Panc1 (cell line): Measurements from ENCODE around the gene PAX7. TPM values are rescaled to one million over a fixed set of nuclear protein-coding genes. Genes with fewer than 3 reads are reported as not detected.

Experiments
- ATAC-seq: fragments of 200-7000 bp; cut with Tn5 transposase; 2 replicates; pipeline ENCODE4 v1.9.1; 2020; ENCODE audit warnings: mild to moderate bottlenecking, moderate library complexity
- BruUV-seq: library from RNA; stranded (reverse); fragments of 400-500 nt; replicated peaks from 2 replicates; lab custom pipeline; 2021; lab: Mats Ljungman, UMichigan
- CTCF ChIA-PET: fragments of 300-600 bp; sonication (Branson Sonifier 250); formaldehyde crosslinking; loops from one replicate; lab custom pipeline; 2022; ENCODE audit warnings: antibody characterized with exemption; lab: Charles Lee
- POLR2A ChIA-PET: fragments of 300-600 bp; sonication (Branson Sonifier 250); formaldehyde crosslinking; loops from one replicate; lab custom pipeline; 2022; ENCODE audit warnings: antibody characterized with exemption; lab: Charles Lee
- DNase-seq: peaks from one replicate; pipeline ENCODE4 v3.0.0-alpha.2; 2010; ENCODE audit warnings: low read depth, low spot score
- H3K27ac ChIP-seq: 2 replicates; pipeline ENCODE4 v1.5.1; 2011; ENCODE audit warnings: mild to moderate bottlenecking, low read length, inconsistent platforms
- H3K27me3 ChIP-seq: fragments of 200-500 bp; sonication (Bioruptor generic); 2 replicates; pipeline ENCODE4 v1.6.0; 2014; ENCODE audit warnings: low read length, inconsistent platforms; ENCODE audit not compliant: control insufficient read depth, insufficient read depth
- H3K36me3 ChIP-seq: fragments of 200-500 bp; sonication (Bioruptor generic); 2 replicates; pipeline ENCODE4 v1.5.1; 2014; ENCODE audit warnings: inconsistent platforms, mild to moderate bottlenecking, low read length, moderate library complexity; ENCODE audit not compliant: control insufficient read depth, insufficient read depth
- H3K4me1 ChIP-seq: 2 replicates; pipeline ENCODE4 v1.5.1; 2011; ENCODE audit warnings: inconsistent platforms, mild to moderate bottlenecking, low read length, moderate library complexity; ENCODE audit not compliant: control insufficient read depth, insufficient read depth
- H3K4me3 ChIP-seq, 2 experiments: 2 replicates each; pipeline ENCODE4 v1.5.1; 2011 to 2012; ENCODE audit warnings: low read depth in 2 of 2, low read length in 2 of 2, mild to moderate bottlenecking in 2 of 2, inconsistent platforms in 1 of 2, moderate library complexity in 1 of 2
- H3K9me3 ChIP-seq: fragments of 200-500 bp; sonication (Bioruptor generic); 2 replicates; pipeline ENCODE4 v1.5.1; 2014; ENCODE audit warnings: low read depth, mild to moderate bottlenecking, inconsistent platforms, low read length, moderate library complexity; ENCODE audit not compliant: control insufficient read depth, insufficient read depth
- POLR2AphosphoS5 ChIP-seq: IDR thresholded peaks from 2 replicates; pipeline ENCODE4 v1.6.1; 2012; ENCODE audit warnings: mild to moderate bottlenecking, low read depth, low read length, moderate library complexity
- REST ChIP-seq, 2 experiments: IDR thresholded peaks; 2 replicates each; pipeline ENCODE4 v1.6.1; 2011 to 2012; ENCODE audit warnings: low read depth in 2 of 2, control low read depth in 1 of 2, low read length in 1 of 2, mild to moderate bottlenecking in 1 of 2, moderate library complexity in 1 of 2; ENCODE audit not compliant: insufficient read depth in 1 of 2
- SIN3A ChIP-seq: IDR thresholded peaks from 2 replicates; pipeline ENCODE4 v1.6.1; 2012; ENCODE audit warnings: low read depth, mild to moderate bottlenecking, low read length, moderate library complexity, borderline replicate concordance; ENCODE audit not compliant: insufficient read depth
- TCF7L2 ChIP-seq: IDR thresholded peaks from 2 replicates; pipeline ENCODE4 v1.6.1; 2011; ENCODE audit warnings: mild to moderate bottlenecking, low read depth, low read length, inconsistent platforms
- in situ Hi-C: cut with HindIII; loops from 2 replicates; pipeline ENCODE4 v1.10.0; 2016; ENCODE audit warnings: low sequenced_read_pairs, low pct_unique_long_range_greater_than_20kb
- intact Hi-C: fragments of 100-400 bp; cut with micrococcal nuclease; formaldehyde crosslinking; loops from one replicate; pipeline ENCODE4 v1.10.0; 2022; ENCODE audit not compliant: unreplicated experiment
- total RNA-seq: library from RNA; stranded (reverse); gene quantifications from one replicate; pipeline ENCODE4 v1.2.1, GENCODE V29; 2021; ENCODE audit not compliant: unreplicated experiment
- TF ChIP-seq, protein P1 (sequence below): fragments of 450-650 bp; IDR thresholded peaks from 2 replicates; pipeline ENCODE4 v1.5.1; 2017; ENCODE audit warnings: mild to moderate bottlenecking

The PAX7 gene
- total RNA-seq, 1 experiment from 2014 or later: not detected

DNA sequence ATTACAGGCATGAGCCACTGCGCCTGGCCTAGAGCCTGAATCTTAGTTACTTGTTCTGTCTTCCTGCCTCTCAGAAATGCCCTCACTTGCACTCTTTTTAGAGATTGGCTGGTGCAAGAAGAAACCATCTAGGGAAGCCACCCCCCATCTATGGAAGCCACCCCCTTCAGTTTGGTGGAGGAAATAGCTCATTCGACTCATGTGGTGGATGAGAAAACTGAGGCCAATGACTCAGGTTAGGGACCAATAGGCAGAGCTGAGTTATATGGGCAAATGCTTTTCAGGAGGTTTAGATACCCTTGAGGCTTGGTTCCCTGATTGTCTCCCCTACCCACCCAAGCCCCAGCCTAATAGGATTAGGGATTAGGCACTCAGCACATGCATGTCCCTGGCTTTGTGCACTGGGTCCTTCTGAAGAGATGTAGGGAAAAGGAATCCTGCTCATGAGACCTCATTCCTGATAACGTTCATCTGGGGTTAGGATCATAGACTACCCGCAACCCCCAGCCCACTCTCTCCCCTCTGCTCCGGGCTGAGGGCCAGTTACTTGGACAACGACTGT, 77.1 kb downstream of the PAX7 start:
- in situ Hi-C loops: no loop called here
- POLR2A ChIA-PET: no interaction called here
- intact Hi-C loops: no loop called here

DNA sequence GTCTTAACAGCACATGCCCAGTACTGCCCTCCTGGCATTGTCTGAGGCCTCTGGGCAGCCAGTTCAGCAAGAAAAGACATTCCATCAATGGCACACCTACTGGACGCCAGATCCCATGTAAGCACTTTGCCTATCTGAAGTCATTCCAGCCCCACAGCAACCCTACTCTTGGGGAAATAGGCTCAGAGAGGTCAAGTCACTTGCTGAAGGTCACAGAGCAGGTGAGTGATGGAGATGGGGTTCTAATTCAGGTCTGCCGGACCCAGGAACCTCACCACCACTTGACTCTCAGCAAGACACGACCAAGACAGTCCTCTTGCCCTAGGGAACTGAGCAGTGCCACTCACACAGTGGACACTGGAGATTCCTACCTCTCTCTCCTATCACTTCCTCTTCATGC, 79.4 kb downstream of the PAX7 start:
- intact Hi-C loops (no loop called here), in situ Hi-C loops (no loop called here)
- no peaks in the 10 kb centered on the region for H3K9me3 ChIP-seq
- POLR2A ChIA-PET: interaction anchor here (0.6 kb wide), 1 partner anchor 18 kb away, joined by 3 read pairs; no protein-coding TSS in a partner anchor
- no TSS peak for BruUV-seq
- H3K4me3 ChIP-seq: no peak overlapping the region
- no peak for ATAC-seq
- DNase-seq: no peak
- CTCF ChIA-PET: no interaction called here
- H3K4me1 ChIP-seq: no peaks in the 10 kb centered on the region
- H3K27ac ChIP-seq: no peak overlapping the region
- H3K27me3 ChIP-seq: no peaks in the 10 kb centered on the region; the same call in 1 of the 2 replicates
- no peaks in the 10 kb centered on the region for H3K36me3 ChIP-seq
- no peak for TF ChIP-seq SIN3A
- no peak for TF ChIP-seq POLR2AphosphoS5
- no peak for TF ChIP-seq TCF7L2
- TF ChIP-seq, protein P1, sequence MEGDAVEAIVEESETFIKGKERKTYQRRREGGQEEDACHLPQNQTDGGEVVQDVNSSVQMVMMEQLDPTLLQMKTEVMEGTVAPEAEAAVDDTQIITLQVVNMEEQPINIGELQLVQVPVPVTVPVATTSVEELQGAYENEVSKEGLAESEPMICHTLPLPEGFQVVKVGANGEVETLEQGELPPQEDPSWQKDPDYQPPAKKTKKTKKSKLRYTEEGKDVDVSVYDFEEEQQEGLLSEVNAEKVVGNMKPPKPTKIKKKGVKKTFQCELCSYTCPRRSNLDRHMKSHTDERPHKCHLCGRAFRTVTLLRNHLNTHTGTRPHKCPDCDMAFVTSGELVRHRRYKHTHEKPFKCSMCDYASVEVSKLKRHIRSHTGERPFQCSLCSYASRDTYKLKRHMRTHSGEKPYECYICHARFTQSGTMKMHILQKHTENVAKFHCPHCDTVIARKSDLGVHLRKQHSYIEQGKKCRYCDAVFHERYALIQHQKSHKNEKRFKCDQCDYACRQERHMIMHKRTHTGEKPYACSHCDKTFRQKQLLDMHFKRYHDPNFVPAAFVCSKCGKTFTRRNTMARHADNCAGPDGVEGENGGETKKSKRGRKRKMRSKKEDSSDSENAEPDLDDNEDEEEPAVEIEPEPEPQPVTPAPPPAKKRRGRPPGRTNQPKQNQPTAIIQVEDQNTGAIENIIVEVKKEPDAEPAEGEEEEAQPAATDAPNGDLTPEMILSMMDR: no peak
- no peak for TF ChIP-seq REST (IDR thresholded peaks at IDR 0.05; ENCODE audit: insufficient read depth in 1 of 2, low read depth in 2 of 2, low read length in 1 of 2)

More for the DNA sequence above, 77.1 kb downstream of the PAX7 start:
- Histone ChIP-seq H3K27me3 (no peaks in the 10 kb centered on the region; the same call in 1 of the 2 replicates), H3K4me3 (no peak overlapping the region), H3K4me1 (no peaks in the 10 kb centered on the region), H3K9me3 (no peaks in the 10 kb centered on the region), H3K36me3 (no peaks in the 10 kb centered on the region), H3K27ac (no peak overlapping the region)
- no peak for ATAC-seq
- TF ChIP-seq TCF7L2: no peak
- TF ChIP-seq, protein P1: no peak
- no peak for TF ChIP-seq POLR2AphosphoS5
- TF ChIP-seq SIN3A: no peak
- no peak for TF ChIP-seq REST (IDR thresholded peaks at IDR 0.05; ENCODE audit: insufficient read depth in 1 of 2, low read depth in 2 of 2, low read length in 1 of 2)
- BruUV-seq: no TSS peak
- CTCF ChIA-PET: interaction anchor here (0.7 kb wide), 1 partner anchor 177 kb away, joined by 8 read pairs; no protein-coding TSS in a partner anchor
- no peak for DNase-seq
